Activated effector memory CD4-positive, alpha-beta T cell treated with anti-CD3 and anti-CD28 coated beads, Interleukin-2, amount 50 U/mL, for 16 hours (primary cell): ENCODE measurements around the gene FOXD2.

ENCODE experiments used
- DNase-seq: peaks from one replicate; pipeline ENCODE4 v3.0.0-alpha.2; 2020

FOXD2 gene

GRCh38 chr1:47469390-47469759 is 31.5 kb downstream of the FOXD2 start:
- DNase-seq = no peak

- no peak for DNase-seq
Observed at GRCh38 chr1:47469910-47470309, 32.1 kb downstream of the FOXD2 start.

- no peak for DNase-seq
Observed at GRCh38 chr1:47471163-47471562, 33.3 kb downstream of the FOXD2 start.

GRCh38 chr1:47474278-47475193 is 36.7 kb downstream of the FOXD2 start:
- DNase-seq = no peak

GRCh38 chr1:47477595-47478080 is 39.8 kb downstream of the FOXD2 start:
- DNase-seq = no peak

GRCh38 chr1:47478090-47478489 is 40.2 kb downstream of the FOXD2 start:
- DNase-seq = no peak

GRCh38 chr1:47479664-47480063 is 41.8 kb downstream of the FOXD2 start:
- DNase-seq = no peak

- no peak for DNase-seq
Observed at GRCh38 chr1:47481936-47482335, 44.1 kb downstream of the FOXD2 start.

GRCh38 chr1:47482786-47483185 is 44.9 kb downstream of the FOXD2 start:
- no peak for DNase-seq

GRCh38 chr1:47483651-47484050 is 45.8 kb downstream of the FOXD2 start:
- no peak for DNase-seq

- DNase-seq = no peak
Observed at GRCh38 chr1:47485817-47486216, 48.0 kb downstream of the FOXD2 start.

GRCh38 chr1:47487332-47487731 is 49.5 kb downstream of the FOXD2 start:
- no peak for DNase-seq

GRCh38 chr1:47487850-47488450 is 50.1 kb downstream of the FOXD2 start:
- DNase-seq = no peak
